Adipose tissue (tissue), 3 donors: ENCODE results near the gene PADI4. TPM values are rescaled to one million over a fixed set of nuclear protein-coding genes. Genes with fewer than 3 reads are reported as not detected.

Source experiments
- H3K27ac ChIP-seq: one replicate; pipeline ENCODE4 v1.5.1; 2013; ENCODE audit warnings: low read depth, low read length
- WGBS, 3 donors: extraction: QIAGEN DNeasy Blood & Tissue Kit; methylation state at CpG; one replicate each; pipeline ENCODE4 v1.1.7; 2013; 5-methylcytosine and 5-hydroxymethylcytosine counted together
- polyA plus RNA-seq, 3 donors: library from polyadenylated mRNA; stranded (reverse); fragments of 200-250 nt; gene quantifications; one replicate each; pipeline ENCODE4 v1.2.3, GENCODE V29; 2013
- donor health status: healthy with polysubstance abuse.
- donor health status: Bipolar disorder and iron deficiency.
- donor health status: healthy.

PADI4 gene
- polyA plus RNA-seq, 3 donors = 0.36 to 10.2 (median 2.4) TPM

- H3K27ac ChIP-seq = no peak overlapping the region
- 80 to 86% (median 81%) methylated on average over 11 of the region's 11 CpGs for WGBS, 3 donors
These were observed 52.4 kb downstream of the PADI4 start for GRCh38 chr1:17360272-17360956.

- H3K27ac ChIP-seq = no peak overlapping the region
- WGBS, 3 donors = 67 to 75% (median 72%) methylated on average over 4 of the region's 4 CpGs
These were observed 53.7 kb downstream of the PADI4 start for GRCh38 chr1:17361687-17362086.

- WGBS, 3 donors = 81 to 90% (median 83%) methylated on average over 12 of the region's 12 CpGs
- H3K27ac ChIP-seq = no peak overlapping the region
These were observed 55.4 kb downstream of the PADI4 start for GRCh38 chr1:17363351-17363750.

GRCh38 chr1:17363771-17364170 lies 55.8 kb downstream of the PADI4 start:
- H3K27ac ChIP-seq = no peak overlapping the region
- whole genome bisulfite sequencing, 3 donors = 62 to 78% (median 75%) methylated on average over 4 of the region's 4 CpGs

- no peak overlapping the region for H3K27ac ChIP-seq
- 42 to 76% (median 45%) methylated on average over 3 of the region's 3 CpGs for WGBS, 3 donors
These were observed 57.3 kb downstream of the PADI4 start for GRCh38 chr1:17365293-17365692.

- 61 to 73% (median 71%) methylated on average over 9 of the region's 9 CpGs for WGBS, 3 donors
- H3K27ac ChIP-seq = no peak overlapping the region
These were observed 61.5 kb downstream of the PADI4 start for GRCh38 chr1:17369466-17369865.

- 38 to 48% (median 48%) methylated on average over 2 of the region's 2 CpGs for WGBS, 3 donors
- H3K27ac ChIP-seq = no peak overlapping the region
These were observed 62.6 kb downstream of the PADI4 start for GRCh38 chr1:17370618-17371017.

GRCh38 chr1:17371896-17372295 lies 63.9 kb downstream of the PADI4 start, which contains the start of gene PADI6:
PADI6 (plus strand) TSS chr1:17372196; CDS start chr1:17372246, 50 bp downstream.
- no peak within 1 kb of the TSS for H3K27ac ChIP-seq
- WGBS, 3 donors = 48 to 66% (median 62%) methylated on average over 7 of the region's 7 CpGs

- no peak overlapping the region for H3K27ac ChIP-seq
- WGBS, 3 donors = 74 to 81% (median 79%) methylated on average over 18 of the region's 18 CpGs
These were observed 65.0 kb downstream of the PADI4 start for GRCh38 chr1:17372955-17373354.

GRCh38 chr1:17375651-17376050 lies 67.7 kb downstream of the PADI4 start:
- no peak overlapping the region for H3K27ac ChIP-seq
- WGBS, 3 donors = 88 to 93% (median 90%) methylated on average over 10 of the region's 10 CpGs

GRCh38 chr1:17377325-17377953 lies 69.4 kb downstream of the PADI4 start:
- 16 to 37% (median 34%) methylated on average over 16 of the region's 16 CpGs for WGBS, 3 donors
- H3K27ac ChIP-seq = no peak overlapping the region

- H3K27ac ChIP-seq = no peak overlapping the region
- WGBS, 3 donors = 75 to 84% (median 84%) methylated on average over 2 of the region's 2 CpGs
These were observed 73.2 kb downstream of the PADI4 start for GRCh38 chr1:17381161-17381560.

- no peak overlapping the region for H3K27ac ChIP-seq
- WGBS, 3 donors = 64 to 67% (median 66%) methylated on average over 10 of the region's 10 CpGs
These were observed 84.3 kb downstream of the PADI4 start for GRCh38 chr1:17392199-17392740.

GRCh38 chr1:17393230-17393629 lies 85.2 kb downstream of the PADI4 start:
- no peak overlapping the region for H3K27ac ChIP-seq
- WGBS, 3 donors = 62 to 64% (median 63%) methylated on average over 8 of the region's 8 CpGs

- 76 to 81% (median 77%) methylated on average over 7 of the region's 7 CpGs for WGBS, 3 donors
- no peak overlapping the region for H3K27ac ChIP-seq
These were observed 90.1 kb downstream of the PADI4 start for GRCh38 chr1:17397910-17398695.

- H3K27ac ChIP-seq = no peak overlapping the region
- WGBS, 3 donors = 79 to 87% (median 82%) methylated on average over 11 of the region's 11 CpGs
These were observed 92.8 kb downstream of the PADI4 start for GRCh38 chr1:17400725-17401341.

GRCh38 chr1:17401841-17402240 lies 93.8 kb downstream of the PADI4 start:
- no peak overlapping the region for H3K27ac ChIP-seq
- 45 to 67% (median 58%) methylated on average over 4 of the region's 4 CpGs for WGBS, 3 donors

GRCh38 chr1:17403081-17403480 lies 95.1 kb downstream of the PADI4 start:
- no peak overlapping the region for H3K27ac ChIP-seq
- WGBS, 3 donors = 40 to 57% (median 52%) methylated on average over 3 of the region's 3 CpGs
